Mesenchymal stem cell (in vitro differentiated cells and primary cell): ENCODE measurements around the gene NME3.
A peak's percentile ranks its signal among the peaks of the same experiment; 100 is the strongest.

Experiments
- DNase-seq: peaks from one replicate; pipeline ENCODE4 v3.0.0-alpha.2; 2013
- H2AFZ ChIP-seq: one replicate; pipeline ENCODE4 v1.6.1; 2013; ENCODE audit warnings: low read depth, mild to moderate bottlenecking, control low read depth, inconsistent platforms, low read length, moderate library complexity
- H2AK5ac ChIP-seq: 2 replicates; pipeline ENCODE4 v1.6.1; 2013; ENCODE audit warnings: low read length, moderate library complexity, mild to moderate bottlenecking, inconsistent platforms; ENCODE audit not compliant: severe bottlenecking
- H2BK120ac ChIP-seq: one replicate; pipeline ENCODE4 v1.6.1; 2013; ENCODE audit warnings: low read depth, mild to moderate bottlenecking, inconsistent platforms, low read length, moderate library complexity
- H2BK12ac ChIP-seq, 2 experiments: one replicate each; pipeline ENCODE4 v1.6.1; 2013; ENCODE audit warnings: inconsistent platforms in 2 of 2, low read length in 2 of 2, mild to moderate bottlenecking in 2 of 2, moderate library complexity in 2 of 2, control low read depth in 1 of 2
- H2BK15ac ChIP-seq: one replicate; pipeline ENCODE4 v1.6.1; 2013; ENCODE audit warnings: mild to moderate bottlenecking, low read depth, inconsistent platforms; ENCODE audit not compliant: poor library complexity, severe bottlenecking
- H2BK5ac ChIP-seq: 2 replicates; pipeline ENCODE4 v1.6.1; 2013; ENCODE audit warnings: low read depth, mild to moderate bottlenecking, low read length, control low read depth, inconsistent platforms; ENCODE audit not compliant: poor library complexity, severe bottlenecking
- H3K14ac ChIP-seq, 2 experiments: one replicate each; pipeline ENCODE4 v1.6.1; 2013; ENCODE audit warnings: inconsistent platforms in 2 of 2, low read length in 2 of 2, control low read depth in 1 of 2, mild to moderate bottlenecking in 1 of 2, moderate library complexity in 1 of 2
- H3K18ac ChIP-seq, 2 experiments: one replicate each; pipeline ENCODE4 v1.6.1; 2013; ENCODE audit warnings: inconsistent platforms in 2 of 2, low read length in 2 of 2, control low read depth in 1 of 2, low read depth in 1 of 2, mild to moderate bottlenecking in 1 of 2
- H3K23ac ChIP-seq, 2 experiments: one replicate each; pipeline ENCODE4 v1.6.1; 2013; ENCODE audit warnings: inconsistent platforms in 2 of 2, low read length in 2 of 2, mild to moderate bottlenecking in 2 of 2, moderate library complexity in 2 of 2, control low read depth in 1 of 2
- H3K27ac ChIP-seq: 2 replicates; pipeline ENCODE4 v1.5.1; 2013; ENCODE audit warnings: mild to moderate bottlenecking, moderate library complexity, low read length, control low read depth, inconsistent platforms; ENCODE audit not compliant: poor library complexity, severe bottlenecking
- H3K27me3 ChIP-seq, 2 experiments: 2 replicates each; pipeline versions ENCODE4 v1.6.1 to v1.7.0; 2013; ENCODE audit warnings: low read length in 2 of 2, mild to moderate bottlenecking in 2 of 2, moderate library complexity in 2 of 2, control low read depth in 1 of 2, inconsistent platforms in 1 of 2; ENCODE audit not compliant: control insufficient read depth in 1 of 2, insufficient read depth in 1 of 2
- H3K36me3 ChIP-seq, 2 experiments: 2 replicates each; pipeline versions ENCODE4 v1.6.1 to v1.7.0; 2013; ENCODE audit warnings: low read length in 2 of 2, control low read depth in 1 of 2, inconsistent platforms in 1 of 2, low read depth in 1 of 2, mild to moderate bottlenecking in 1 of 2; ENCODE audit not compliant: insufficient read depth in 2 of 2, control insufficient read depth in 1 of 2
- H3K4ac ChIP-seq, 2 experiments: one replicate each; pipeline ENCODE4 v1.6.1; 2013; ENCODE audit warnings: inconsistent platforms in 2 of 2, low read length in 2 of 2, mild to moderate bottlenecking in 2 of 2, moderate library complexity in 2 of 2, control low read depth in 1 of 2, low read depth in 1 of 2
- H3K4me1 ChIP-seq: 2 replicates; pipeline ENCODE4 v1.6.1; 2013; ENCODE audit warnings: low read depth, low read length, control low read depth; ENCODE audit not compliant: control insufficient read depth, insufficient read depth
- H3K4me2 ChIP-seq: 2 replicates; pipeline ENCODE4 v1.6.1; 2013; ENCODE audit warnings: low read length, mild to moderate bottlenecking, inconsistent platforms; ENCODE audit not compliant: poor library complexity, severe bottlenecking
- H3K4me3 ChIP-seq, 2 experiments: 2 replicates each; pipeline versions ENCODE4 v1.5.1 to v1.7.0; 2013; ENCODE audit warnings: low read length in 2 of 2, mild to moderate bottlenecking in 2 of 2, control low read depth in 1 of 2, low read depth in 1 of 2; ENCODE audit not compliant: insufficient read depth in 1 of 2
- H3K79me1 ChIP-seq: replicated peaks from 2 replicates; pipeline ENCODE4 v1.6.1; 2013; ENCODE audit warnings: mild to moderate bottlenecking, control low read depth, low read length, inconsistent platforms; ENCODE audit not compliant: poor library complexity, severe bottlenecking
- H3K9ac ChIP-seq: 2 replicates; pipeline ENCODE4 v1.7.0; 2013; ENCODE audit warnings: mild to moderate bottlenecking, low read length, moderate library complexity
- H3K9me3 ChIP-seq: 2 replicates; pipeline ENCODE4 v1.7.0; 2013; ENCODE audit warnings: mild to moderate bottlenecking, low read length; ENCODE audit not compliant: control insufficient read depth
- H4K8ac ChIP-seq: one replicate; pipeline ENCODE4 v1.6.1; 2013; ENCODE audit warnings: inconsistent platforms, mild to moderate bottlenecking, low read length, moderate library complexity
- H4K91ac ChIP-seq: one replicate; pipeline ENCODE4 v1.6.1; 2013; ENCODE audit warnings: mild to moderate bottlenecking, low read length, inconsistent platforms
- WGBS: methylation state at CpG from one replicate; pipeline ENCODE4 v1.1.7; 2013; ENCODE audit warnings: mixed read lengths; 5-methylcytosine and 5-hydroxymethylcytosine counted together

Gene NME3

GRCh38 chr16:1775006-1775845 lies 3.9 kb upstream of the NME3 start:
- Histone ChIP-seq H3K36me3 (peaks cover 44 to 63% of the 10 kb centered on the region in 2 experiments), H2BK15ac (no peak overlapping the region), H3K18ac (no peak overlapping the region), H4K91ac (no peak overlapping the region), H3K27me3 (no peaks in the 10 kb centered on the region), H2BK120ac (no peak overlapping the region), H3K14ac (no peak overlapping the region), H2AFZ (no peak overlapping the region), H2AK5ac (no peak overlapping the region), H3K4me3 (peak overlapping the region in 1 of 2 experiments; percentile 87), H2BK5ac (no peak overlapping the region), H3K4ac (no peak overlapping the region), H3K9me3 (no peaks in the 10 kb centered on the region), H2BK12ac (no peak overlapping the region), H4K8ac (no peak overlapping the region), H3K27ac (no peak overlapping the region), H3K4me2 (no peak overlapping the region), H3K4me1 (peaks cover 65% of the 10 kb centered on the region), H3K79me1 (peaks cover 38% of the 10 kb centered on the region), H3K23ac (no peak overlapping the region), H3K9ac (peak overlapping the region; percentile 87)
- WGBS, result 97% methylated on average over 30 of the region's 30 CpGs
- no peak for DNase-seq

- no peak overlapping the region for H4K8ac ChIP-seq
- no peak overlapping the region for H3K4ac ChIP-seq
- H3K4me1 ChIP-seq, result peaks cover 68% of the 10 kb centered on the region
- H2AFZ ChIP-seq, result no peak overlapping the region
- peaks cover 36 to 63% of the 10 kb centered on the region in 2 experiments for H3K36me3 ChIP-seq
- H2BK120ac ChIP-seq, result no peak overlapping the region
- no peak overlapping the region for H2BK12ac ChIP-seq
- peak overlapping the region; percentile 96 for H3K4me2 ChIP-seq
- no peak overlapping the region for H2AK5ac ChIP-seq
- 94% methylated on average over 7 of the region's 7 CpGs for WGBS
- peak overlapping the region; percentile 87 for H3K9ac ChIP-seq
- no peak overlapping the region for H3K14ac ChIP-seq
- H3K23ac ChIP-seq, result no peak overlapping the region
- no peak for DNase-seq
- H3K27me3 ChIP-seq, result no peaks in the 10 kb centered on the region
- peaks cover 32% of the 10 kb centered on the region for H3K79me1 ChIP-seq
- no peak overlapping the region for H4K91ac ChIP-seq
- no peak overlapping the region for H2BK15ac ChIP-seq
- no peak overlapping the region for H3K18ac ChIP-seq
- H2BK5ac ChIP-seq, result no peak overlapping the region
- no peak overlapping the region for H3K27ac ChIP-seq
- H3K9me3 ChIP-seq, result no peaks in the 10 kb centered on the region
- peak overlapping the region; percentile 87 to 92 for H3K4me3 ChIP-seq
Measured at GRCh38 chr16:1774448-1774780, 3.1 kb upstream of the NME3 start.

- Histone ChIP-seq H2BK15ac (no peak overlapping the region), H2BK5ac (peak overlapping the region; percentile 34), H4K8ac (peak overlapping the region; percentile 31), H3K4me1 (peaks cover 63% of the 10 kb centered on the region), H2AK5ac (no peak overlapping the region), H3K18ac (peak overlapping the region; percentile 63 to 98), H3K27ac (peak overlapping the region; percentile 41), H3K4ac (peak overlapping the region; percentile 74 to 76), H3K27me3 (no peaks in the 10 kb centered on the region), H3K9ac (peak overlapping the region; percentile 87), H3K23ac (peak overlapping the region in 1 of 2 experiments; percentile 99), H4K91ac (peak overlapping the region; percentile 58), H3K79me1 (peaks cover 26% of the 10 kb centered on the region), H2AFZ (peak overlapping the region; percentile 47), H2BK12ac (no peak overlapping the region), H3K9me3 (no peaks in the 10 kb centered on the region), H3K14ac (peak overlapping the region in 1 of 2 experiments; percentile 2), H2BK120ac (no peak overlapping the region), H3K4me2 (peak overlapping the region; percentile 96), H3K4me3 (peak overlapping the region; percentile 87 to 92), H3K36me3 (peaks cover 34 to 63% of the 10 kb centered on the region in 2 experiments)
- peak; percentile 41 for DNase-seq
- WGBS, result 29% methylated on average over 45 of the region's 45 CpGs
Measured at GRCh38 chr16:1773703-1774447, 2.5 kb upstream of the NME3 start.
